D721Med (cell line): ENCODE data around the gene SLC35F4.

Source experiments
- DNase-seq: peaks from one replicate; pipeline ENCODE4 v3.0.0; 2011; ENCODE audit warnings: low spot score; ENCODE audit not compliant: insufficient read length
- FAIRE-seq: peaks from 2 replicates; lab custom pipeline; 2011; peaks lifted over from hg19 to GRCh38; lab: Jason Lieb, UNC
- CTCF ChIP-seq: IDR thresholded peaks from 2 replicates; pipeline ENCODE4 v1.5.1; 2012; ENCODE audit warnings: mild to moderate bottlenecking, control low read depth; ENCODE audit not compliant: insufficient read depth; ENCODE audit errors: missing control alignments

SLC35F4 gene

GRCh38 chr14:57811998-57812546, 53.8 kb downstream of the SLC35F4 start:
- no peak for TF ChIP-seq CTCF
- no peak for FAIRE-seq
- no peak for DNase-seq

GRCh38 chr14:57809808-57810207, 56.1 kb downstream of the SLC35F4 start:
- FAIRE-seq (no peak), DNase-seq (no peak)
- no peak for TF ChIP-seq CTCF

GRCh38 chr14:57797160-57797559, 68.7 kb downstream of the SLC35F4 start:
- FAIRE-seq (no peak), DNase-seq (no peak)
- no peak for TF ChIP-seq CTCF

GRCh38 chr14:57796556-57796955, 69.3 kb downstream of the SLC35F4 start:
- FAIRE-seq: no peak
- TF ChIP-seq CTCF: no peak
- DNase-seq: no peak

GRCh38 chr14:57785058-57785457, 80.8 kb downstream of the SLC35F4 start:
- DNase-seq: no peak
- no peak for FAIRE-seq
- no peak for TF ChIP-seq CTCF

- no peak for TF ChIP-seq CTCF
- DNase-seq (no peak), FAIRE-seq (no peak)
Observed at GRCh38 chr14:57771801-57772200, 94.1 kb downstream of the SLC35F4 start.

GRCh38 chr14:57769863-57770523, 95.9 kb downstream of the SLC35F4 start:
- TF ChIP-seq CTCF: no peak
- no peak for FAIRE-seq
- no peak for DNase-seq
